Adrenal gland (tissue), 12 donors: ENCODE results near the gene GPC2. TPM values are rescaled to one million over a fixed set of nuclear protein-coding genes. Genes with fewer than 3 reads are reported as not detected.
"Not testable (repeated sequence)": the region's sequence is repeated elsewhere in the genome, so short reads cannot be mapped to it uniquely, and the experiment has no call there.

Experiments
- DNase-seq, 7 donors: peaks; one replicate each; pipeline ENCODE4 v3.0.0-alpha.2; 2019 to 2020
- H3K27ac ChIP-seq, 5 donors: fragments of 200-600 bp; sonication (generic) in 4 of 5; 1 replicate in 3 of 5; 2 replicates in 2 of 5; pipeline versions ENCODE4 v1.5.1 to v1.8.0; 2016 to 2020; ENCODE audit warnings: mild to moderate bottlenecking in 1 of 5
- H3K27me3 ChIP-seq: fragments of 200-600 bp; 2 replicates; pipeline ENCODE4 v1.8.0; 2021
- H3K36me3 ChIP-seq, 2 donors: fragments of 200-600 bp; replicated peaks in 1 of 2; 1 replicate in 1 of 2; 2 replicates in 1 of 2; pipeline versions ENCODE4 v1.5.1 to v1.8.0; 2018 to 2022
- H3K4me1 ChIP-seq, 2 donors: fragments of 200-600 bp; replicated peaks in 1 of 2; 1 replicate in 1 of 2; 2 replicates in 1 of 2; pipeline versions ENCODE4 v1.5.1 to v1.8.0; 2018 to 2021
- H3K4me3 ChIP-seq, 4 donors: fragments of 200-600 bp; sonication (generic) in 3 of 4; one replicate each; pipeline ENCODE4 v1.5.1; 2016 to 2018
- H3K9me3 ChIP-seq, 3 donors: fragments of 200-600 bp; sonication (generic) in 1 of 3; replicated peaks in 1 of 3; 1 replicate in 2 of 3; 2 replicates in 1 of 3; pipeline versions ENCODE4 v1.5.1 to v1.8.0; 2016 to 2021
- CTCF ChIP-seq, 6 experiments: fragments of 450-650 bp in 4 of 6; fragments of 200-600 bp in 2 of 6; sonication (generic) in 1 of 6; IDR thresholded peaks; 1 replicate in 5 of 6; 2 replicates in 1 of 6; pipeline versions ENCODE4 v1.5.1 to v1.8.0; 2016 to 2021; ENCODE audit warnings: antibody characterized with exemption in 6 of 6, mild to moderate bottlenecking in 2 of 6, moderate library complexity in 1 of 6
- POLR2A ChIP-seq, 2 donors: fragments of 450-650 bp; IDR thresholded peaks; one replicate each; pipeline ENCODE4 v1.6.1; 2017; ENCODE audit warnings: antibody characterized with exemption in 2 of 2, mild to moderate bottlenecking in 2 of 2, moderate library complexity in 1 of 2
- WGBS, 4 donors: extraction: QIAGEN DNeasy Blood & Tissue Kit in 2 of 4; methylation state at CpG; one replicate each; pipeline versions ENCODE4 v1.1.5 to v1.1.7; 2013 to 2017; 5-methylcytosine and 5-hydroxymethylcytosine counted together
- intact Hi-C, 2 donors: fragments of 100-400 bp; cut with DNase I; formaldehyde crosslinking; loops; one replicate each; pipeline versions ENCODE4 v1.14.1 to v1.15.0; 2022 to 2023
- polyA plus RNA-seq, 3 donors: library from polyadenylated mRNA; stranded (reverse); fragments of 200-250 nt in 2 of 3; fragments of 350-450 nt in 1 of 3; fragmentation: Illumina TruSeq in 1 of 3; extraction: RNeasy Lipid Tissue Mini Kit (QIAGEN cat#74804) in 1 of 3; gene quantifications; one replicate each; pipeline ENCODE4 v1.2.3, GENCODE V29; 2013 to 2014
- total RNA-seq, 9 donors: library from RNA; depleted of rRNA in 4 of 9; stranded (reverse); fragments of >200 nt in 4 of 9; fragments of 120-200 nt in 1 of 9; fragmentation: NEBNext Ultra II Directional in 1 of 9; extraction: Animal tissue kit (Norgen Biotek cat#: 25700) in 1 of 9; gene quantifications; one replicate each; pipeline versions ENCODE4 v1.1.0 to v1.2.4, GENCODE V29; 2013 to 2023
- donor health status: healthy with polysubstance abuse.
- donor health status: Bipolar disorder and iron deficiency.
- donor health status: DM: yes; HTN: yes; CAD: no.
- donor health status: DM: no; HTN: no; CAD: no.
- donor health status: DM: no; HTN: no; CAD: no.
- donor health status: DM: yes; HTN: yes; CAD: no.

GPC2 gene
- total and polyA plus RNA-seq, 12 donors: 0.05 to 4.3 (median 1.1) TPM

- Histone ChIP-seq H3K27me3 (no peaks in the 10 kb centered on the region), H3K9me3 (no peaks in the 10 kb centered on the region), H3K27ac (no peak overlapping the region), H3K4me1 (no peaks in the 10 kb centered on the region), H3K4me3 (no peak overlapping the region), H3K36me3 (no peaks in the 10 kb centered on the region)
- no peak for DNase-seq
- 69 to 84% (median 79%) methylated on average over 3 of the region's 3 CpGs for WGBS, 4 donors
- TF ChIP-seq POLR2A (IDR thresholded peaks at IDR 0.05): no peak
- no peak for TF ChIP-seq CTCF (IDR thresholded peaks at IDR 0.05)
- intact Hi-C loops: no loop called here
Observed at GRCh38 chr7:100189061-100189460, 11.9 kb upstream of the GPC2 start.

- 67 to 92% (median 81%) methylated on average over 2 of the region's 2 CpGs for WGBS, 4 donors
- no peak for TF ChIP-seq CTCF (IDR thresholded peaks at IDR 0.05)
- no peak for TF ChIP-seq POLR2A (IDR thresholded peaks at IDR 0.05)
- DNase-seq: no peak
- Histone ChIP-seq H3K27ac (no peak overlapping the region), H3K36me3 (no peaks in the 10 kb centered on the region), H3K27me3 (no peaks in the 10 kb centered on the region), H3K4me1 (no peaks in the 10 kb centered on the region), H3K9me3 (no peaks in the 10 kb centered on the region), H3K4me3 (no peak overlapping the region)
- intact Hi-C loops: no loop called here
Observed at GRCh38 chr7:100185726-100186125, 8.5 kb upstream of the GPC2 start.

- intact Hi-C loops, H3K9me3 ChIP-seq, H3K4me1 ChIP-seq, H3K4me3 ChIP-seq, H3K36me3 ChIP-seq, H3K27ac ChIP-seq, H3K27me3 ChIP-seq: not testable (repeated sequence)
- 85 to 96% (median 92%) methylated on average over 6 of the region's 6 CpGs for WGBS, 4 donors
- DNase-seq: peak in 1 of 7 donors; percentile 15
Observed at GRCh38 chr7:100183090-100183489, 5.9 kb upstream of the GPC2 start.

- WGBS, 4 donors: 69 to 83% (median 73%) methylated on average over 6 of the region's 6 CpGs
- intact Hi-C loops, H3K9me3 ChIP-seq, H3K27me3 ChIP-seq, DNase-seq, H3K27ac ChIP-seq, H3K36me3 ChIP-seq, H3K4me1 ChIP-seq, H3K4me3 ChIP-seq: not testable (repeated sequence)
Observed at GRCh38 chr7:100182616-100183015, 5.4 kb upstream of the GPC2 start.

- H3K27ac ChIP-seq, DNase-seq, H3K4me3 ChIP-seq, H3K4me1 ChIP-seq, H3K36me3 ChIP-seq, H3K27me3 ChIP-seq, H3K9me3 ChIP-seq, intact Hi-C loops: not testable (repeated sequence)
- 88 to 93% (median 90%) methylated on average over 3 of the region's 3 CpGs for WGBS, 4 donors
Observed at GRCh38 chr7:100180084-100180483, 2.9 kb upstream of the GPC2 start.

DNA sequence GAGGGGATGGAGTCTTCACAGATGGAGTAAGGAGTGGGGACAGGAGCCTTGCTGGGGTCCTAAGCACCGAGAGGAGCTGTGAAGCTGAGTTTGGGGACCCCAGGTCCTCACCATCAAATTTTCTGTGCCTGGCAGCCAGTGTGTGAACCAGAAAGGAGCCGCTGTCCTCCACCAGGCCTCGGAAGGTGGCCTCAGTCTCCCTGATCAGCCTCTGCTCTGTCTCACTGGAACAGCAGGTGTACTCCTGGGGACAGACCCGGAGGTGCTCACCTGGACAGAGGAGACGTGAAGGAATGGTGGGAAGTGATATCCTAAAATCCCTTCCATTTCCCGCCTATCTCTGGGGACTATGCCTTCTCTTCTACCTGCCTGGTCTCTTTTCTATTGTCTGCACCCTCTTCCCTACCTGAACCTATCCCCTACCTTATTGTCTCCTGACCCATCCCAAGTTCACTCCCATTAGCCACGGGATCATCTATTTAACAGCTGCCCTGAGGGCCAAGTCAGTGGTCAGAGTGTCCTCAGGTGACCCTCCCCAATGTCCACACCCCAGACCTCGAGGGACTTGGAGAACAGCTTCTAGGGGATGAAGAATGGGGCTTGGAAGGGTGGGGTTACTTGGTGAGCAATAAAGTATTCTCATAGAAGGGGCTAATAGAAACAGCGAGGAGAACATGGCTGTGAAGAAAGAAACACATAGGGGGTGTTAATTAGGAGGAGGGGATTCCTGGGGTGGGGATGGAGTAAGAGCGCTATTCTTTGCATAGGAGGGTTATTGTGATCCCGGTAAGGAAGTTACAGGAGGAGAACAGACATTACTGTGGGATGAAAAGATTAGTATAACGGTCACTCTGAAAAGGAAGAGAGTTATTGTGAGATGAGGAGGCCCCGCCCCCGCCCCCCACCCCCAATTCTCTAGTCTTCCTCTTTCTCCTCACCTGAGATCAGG, 811 bp downstream of the GPC2 start:
- intact Hi-C loops: no loop called here
- H3K4me3 ChIP-seq: peak overlapping the region in 1 of 4 donors; percentile 46
- no peaks in the 10 kb centered on the region for H3K36me3 ChIP-seq
- no peak overlapping the region for H3K27ac ChIP-seq
- peaks cover 0 to 8% of the 10 kb centered on the region in 2 donors for H3K4me1 ChIP-seq
- 55 to 61% (median 56%) methylated on average over 14 of the region's 14 CpGs for WGBS, 4 donors
- H3K9me3 ChIP-seq: no peaks in the 10 kb centered on the region
- peaks cover 4% of the 10 kb centered on the region for H3K27me3 ChIP-seq
- no peak for TF ChIP-seq CTCF (IDR thresholded peaks at IDR 0.05)
- TF ChIP-seq POLR2A (IDR thresholded peaks at IDR 0.05): no peak
- DNase-seq: no peak
